ENCODE data around the gene TRIM2.

DNA sequence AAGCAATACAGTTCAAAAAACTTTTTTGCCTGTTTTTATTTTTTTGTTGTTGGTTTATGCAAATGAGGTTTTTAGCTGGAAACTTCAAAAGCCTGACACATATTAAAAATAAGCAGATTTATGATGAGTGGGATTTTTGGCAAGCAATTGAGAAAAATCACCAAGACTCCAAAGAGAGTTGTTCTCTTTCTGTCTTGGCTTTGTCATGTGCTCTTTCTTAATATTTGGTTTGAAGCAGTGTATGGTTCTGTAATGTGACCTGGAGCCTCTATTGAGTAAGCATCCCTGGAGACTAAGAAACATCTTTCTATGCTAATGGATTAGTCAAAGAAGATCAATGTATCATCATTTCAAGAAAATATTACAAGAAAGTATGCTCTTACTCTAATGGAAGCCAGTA is 11.7 kb downstream of the TRIM2 start:
- TF ChIP-seq CTCF (IDR thresholded peaks at IDR 0.05) (no peak), POLR2A (IDR thresholded peaks at IDR 0.05) (no peak)

All from adrenal gland (tissue), 5 donors.